Lower leg skin (tissue), 4 donors: ENCODE data around the gene TOGARAM2. TPM values are rescaled to one million over a fixed set of nuclear protein-coding genes. Genes with fewer than 3 reads are reported as not detected.
A peak's percentile ranks its signal among the peaks of the same experiment; 100 is the strongest.

Experiments
- DNase-seq, 2 donors: peaks; one replicate each; pipeline ENCODE4 v3.0.0-alpha.2; 2019; ENCODE audit warnings: low spot score in 2 of 2
- H3K4me3 ChIP-seq: fragments of 200-600 bp; sonication (generic); 2 replicates; pipeline ENCODE4 v1.5.1; 2017; ENCODE audit warnings: mild to moderate bottlenecking, low read depth; ENCODE audit not compliant: poor library complexity, severe bottlenecking
- CTCF ChIP-seq, 3 donors: fragments of 450-650 bp; IDR thresholded peaks; one replicate each; pipeline ENCODE4 v1.5.1; 2016; ENCODE audit warnings: antibody characterized with exemption in 3 of 3, mild to moderate bottlenecking in 3 of 3, moderate library complexity in 2 of 3
- POLR2A ChIP-seq, 2 donors: fragments of 450-650 bp; IDR thresholded peaks; one replicate each; pipeline ENCODE4 v1.6.1; 2016 to 2017; ENCODE audit warnings: antibody characterized with exemption in 2 of 2, mild to moderate bottlenecking in 1 of 2, moderate library complexity in 1 of 2
- WGBS, 2 donors: methylation state at CpG; one replicate each; pipeline ENCODE4 v1.1.5; 2018; 5-methylcytosine and 5-hydroxymethylcytosine counted together
- intact Hi-C: fragments of 100-400 bp; cut with DNase I; formaldehyde crosslinking; loops from one replicate; pipeline ENCODE4 v1.15.0; 2023; ENCODE audit warnings: low total_unique reads
- total RNA-seq, 4 donors: library from RNA; depleted of rRNA; stranded (reverse); fragments of >200 nt; gene quantifications; one replicate each; pipeline ENCODE4 v1.1.0, GENCODE V29; 2016

The TOGARAM2 gene
- total RNA-seq, 4 donors from 2014 or later: 0.17 to 5.1 (median 1.7) TPM

- WGBS, 2 donors: 82 to 89% methylated on average over 1 of the region's 1 CpG
- intact Hi-C loops: no loop called here
- TF ChIP-seq CTCF (IDR thresholded peaks at IDR 0.05) (no peak), POLR2A (IDR thresholded peaks at IDR 0.05) (no peak)
Measured at GRCh38 chr2:28949190-28949589, 31.9 kb upstream of the TOGARAM2 start.

DNA sequence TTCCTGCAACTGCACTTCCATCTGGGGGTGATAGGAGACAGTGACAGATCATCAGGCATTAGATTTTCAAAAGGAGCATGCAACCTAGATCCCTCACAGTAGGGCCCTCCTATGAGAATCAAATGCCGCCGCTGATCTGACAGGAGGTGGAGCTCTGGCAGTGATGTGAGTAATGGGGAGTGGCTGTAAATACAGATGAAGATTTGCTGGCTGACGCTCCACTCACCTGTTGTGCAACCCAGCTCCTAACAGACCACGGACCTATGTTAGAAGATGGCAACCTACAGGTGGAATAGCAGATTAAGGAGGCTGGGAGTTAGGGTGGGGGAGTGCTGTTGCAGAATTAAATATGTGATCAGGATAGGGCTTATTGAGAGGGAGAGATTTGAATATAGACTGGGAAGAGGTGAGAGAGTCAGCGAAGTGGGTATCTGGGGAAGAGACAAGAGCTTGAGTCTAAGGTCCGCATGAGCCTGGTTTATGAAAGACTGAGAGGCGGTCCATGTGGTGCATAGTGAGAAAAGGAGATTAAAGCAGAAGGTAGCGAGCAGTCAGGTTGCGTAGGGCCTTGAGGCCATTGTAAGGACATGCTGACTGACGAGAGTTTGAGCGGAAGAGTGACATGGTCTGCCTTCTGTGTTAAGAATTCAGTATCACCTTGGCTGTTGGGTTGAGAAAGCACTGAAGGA is 31.3 kb upstream of the TOGARAM2 start:
- intact Hi-C loops: no loop called here
- no peak overlapping the region for H3K4me3 ChIP-seq
- WGBS, 2 donors: 84 to 85% methylated on average over 11 of the region's 11 CpGs
- TF ChIP-seq POLR2A (IDR thresholded peaks at IDR 0.05) (no peak), CTCF (IDR thresholded peaks at IDR 0.05) (no peak)
- no peak for DNase-seq

More at GRCh38 chr2:28949190-28949589, 31.9 kb upstream of the TOGARAM2 start:
- no peak overlapping the region for H3K4me3 ChIP-seq
- no peak for DNase-seq

- WGBS, 2 donors: 93 to 94% methylated on average over 12 of the region's 12 CpGs
- TF ChIP-seq POLR2A (IDR thresholded peaks at IDR 0.05) (no peak), CTCF (IDR thresholded peaks at IDR 0.05) (no peak)
- H3K4me3 ChIP-seq: no peak overlapping the region
- no peak for DNase-seq
- intact Hi-C loops: no loop called here
Measured at GRCh38 chr2:28950941-28951630, 30.0 kb upstream of the TOGARAM2 start.

- intact Hi-C loops: no loop called here
- TF ChIP-seq CTCF (IDR thresholded peaks at IDR 0.05) (no peak), POLR2A (IDR thresholded peaks at IDR 0.05) (no peak)
- 51 to 56% methylated on average over 13 of the region's 13 CpGs for WGBS, 2 donors
- peak in 1 of 2 donors; percentile 65 for DNase-seq
- H3K4me3 ChIP-seq: no peak overlapping the region
Measured at GRCh38 chr2:28951910-28952835, 28.9 kb upstream of the TOGARAM2 start.

DNA sequence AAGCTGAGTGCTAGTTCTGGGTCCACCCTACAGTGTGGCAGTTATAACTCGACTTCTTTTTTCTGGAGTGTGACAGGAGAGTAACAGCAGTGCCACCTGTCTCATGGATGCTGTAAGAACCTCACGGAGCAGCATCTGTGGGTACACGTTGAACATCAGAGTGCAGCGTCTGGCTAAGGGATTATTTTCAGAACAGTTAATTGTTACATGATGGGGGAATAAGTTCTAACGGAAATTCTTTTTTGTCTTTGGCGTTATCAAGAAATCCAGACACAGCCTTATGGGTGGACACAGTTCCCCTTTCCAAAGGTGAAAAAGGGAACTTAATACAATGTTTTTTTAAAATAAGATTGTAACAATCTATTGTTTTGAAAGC is 28.3 kb upstream of the TOGARAM2 start:
- 23 to 39% methylated on average over 6 of the region's 6 CpGs for WGBS, 2 donors
- TF ChIP-seq CTCF (IDR thresholded peaks at IDR 0.05) (no peak), POLR2A (IDR thresholded peaks at IDR 0.05) (no peak)
- intact Hi-C loops: no loop called here
- H3K4me3 ChIP-seq: no peak overlapping the region
- no peak for DNase-seq
